GM21723 (cell line): ENCODE results near the gene GGT6.

ENCODE experiments used
- ATAC-seq: cut with Tn5 transposase; IDR thresholded peaks from one replicate; pipeline ENCODE4 v1.9.1; 2021; ENCODE audit warnings: mild to moderate bottlenecking, moderate library complexity; ENCODE audit not compliant: unreplicated experiment

Gene GGT6

DNA sequence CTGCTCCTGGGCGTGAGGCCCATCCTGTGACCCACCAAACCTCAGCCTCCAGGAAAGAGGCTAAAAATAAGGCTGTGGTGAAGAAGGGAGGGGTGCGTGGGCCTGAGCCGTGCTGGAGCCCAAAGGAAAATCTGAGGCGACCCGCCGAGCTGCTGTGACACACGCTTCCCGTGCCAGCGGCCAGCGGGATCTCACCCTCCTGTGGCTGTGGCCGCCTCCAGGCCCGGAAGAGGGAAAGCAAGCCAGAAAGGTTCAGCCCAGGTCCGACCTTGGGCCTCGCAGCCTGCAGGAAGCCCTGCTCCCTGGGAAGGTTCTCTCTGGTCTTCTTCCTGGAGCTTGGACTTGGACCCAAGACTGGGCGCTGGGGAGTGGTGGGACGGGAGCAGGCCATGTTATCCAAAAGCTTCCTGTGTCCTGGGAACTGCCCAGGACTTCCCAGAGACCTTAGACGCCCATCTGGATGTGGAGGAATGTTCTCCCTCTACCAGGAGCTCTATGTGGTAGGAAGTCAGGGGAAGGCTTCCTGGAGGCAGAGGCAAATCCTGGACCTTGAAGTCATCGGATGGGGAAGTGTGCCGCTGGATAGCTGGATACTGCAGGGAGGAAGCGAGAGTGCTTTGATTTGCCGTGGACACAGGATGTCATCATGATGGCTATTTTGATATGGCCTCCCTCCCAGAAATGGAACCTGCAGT, 50.3 kb downstream of the GGT6 start:
- ATAC-seq = no peak

DNA sequence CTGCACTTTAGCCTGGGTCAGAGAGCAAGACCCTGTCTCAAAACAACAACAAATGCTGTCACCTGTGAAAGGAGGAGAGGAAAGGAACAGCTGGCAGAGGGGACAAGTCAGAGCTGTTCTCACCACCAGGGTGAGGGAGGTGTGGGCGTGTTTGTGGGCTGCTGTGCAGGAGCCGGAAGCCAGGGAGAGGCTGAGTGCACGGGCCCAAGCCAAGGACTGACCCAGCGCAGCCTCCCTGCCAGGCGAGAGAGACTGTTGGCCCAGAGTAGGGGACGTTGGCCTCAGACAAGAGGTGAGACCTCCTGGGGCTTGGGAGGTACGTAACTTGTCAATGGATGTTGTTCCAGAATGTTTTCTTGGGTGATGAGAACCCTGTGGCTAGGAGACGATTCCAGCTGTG, 51.0 kb downstream of the GGT6 start:
- no peak for ATAC-seq

DNA sequence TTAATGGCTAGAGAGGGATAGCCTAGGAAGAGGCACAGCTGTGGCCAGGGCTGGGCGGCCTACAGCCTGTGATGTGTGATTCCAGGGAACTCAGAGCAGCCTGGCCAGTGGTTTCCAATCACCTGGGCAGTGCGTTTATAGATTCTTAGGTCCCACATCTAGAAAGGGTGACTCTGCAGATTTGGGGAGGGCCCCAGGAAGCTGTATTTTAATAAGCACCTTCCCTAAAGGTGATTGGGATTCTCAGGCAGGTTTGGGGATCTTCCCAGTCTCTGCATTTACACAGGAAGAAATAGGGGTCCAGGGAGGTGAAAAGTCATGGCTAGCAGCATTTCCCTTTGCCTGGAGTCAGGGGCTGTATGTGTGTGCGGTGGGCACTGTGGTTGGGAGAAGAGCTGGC, 52.2 kb downstream of the GGT6 start:
- ATAC-seq = no peak

DNA sequence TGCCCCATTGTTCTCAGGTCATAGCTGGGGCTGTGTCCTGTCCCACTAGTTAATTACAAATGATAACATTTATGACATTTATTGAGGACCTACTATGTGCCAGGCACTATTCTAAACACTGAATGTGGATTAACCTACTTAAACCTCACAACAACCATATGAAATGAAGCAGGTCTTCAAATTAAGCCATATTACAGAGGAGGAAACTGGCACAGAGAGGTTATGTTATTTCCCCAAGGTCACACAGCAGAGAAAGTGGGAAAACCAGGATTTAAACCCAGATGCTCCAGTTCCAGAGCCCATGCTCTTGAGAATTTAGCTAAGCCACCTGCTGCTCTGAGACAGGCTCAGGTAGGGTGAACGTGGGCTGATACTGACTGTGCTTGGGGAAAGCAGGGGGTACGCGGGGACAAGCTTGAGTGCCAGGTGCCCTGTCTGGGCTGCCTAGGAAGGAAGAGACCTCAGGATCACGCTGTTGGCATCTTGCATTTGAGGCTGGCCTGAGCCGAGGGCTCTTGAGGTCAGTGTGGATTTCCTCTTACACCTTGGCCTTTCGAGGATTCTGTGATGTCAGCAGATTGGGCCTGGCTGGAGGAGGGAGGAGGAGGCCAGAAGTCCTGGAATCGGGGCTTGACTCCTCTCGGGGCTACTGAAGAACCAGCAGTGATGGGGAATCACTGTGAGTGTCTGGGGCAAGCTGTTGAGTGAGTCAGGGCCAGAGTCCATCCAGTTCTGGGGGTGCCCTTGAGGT, 52.8 kb downstream of the GGT6 start:
- no peak for ATAC-seq
